GM19238 (cell line): Measurements from ENCODE around the gene TMCC1.
"Not testable (repeated sequence)": the region's sequence is repeated elsewhere in the genome, so short reads cannot be mapped to it uniquely, and the experiment has no call there.

Experiments used
- DNase-seq: peaks from one replicate; pipeline ENCODE4 v3.0.0; 2011; ENCODE audit warnings: low spot score; ENCODE audit not compliant: insufficient read length

Gene TMCC1

GRCh38 chr3:129611446-129611800 lies 282.1 kb downstream of the TMCC1 start:
- no peak for DNase-seq

DNA sequence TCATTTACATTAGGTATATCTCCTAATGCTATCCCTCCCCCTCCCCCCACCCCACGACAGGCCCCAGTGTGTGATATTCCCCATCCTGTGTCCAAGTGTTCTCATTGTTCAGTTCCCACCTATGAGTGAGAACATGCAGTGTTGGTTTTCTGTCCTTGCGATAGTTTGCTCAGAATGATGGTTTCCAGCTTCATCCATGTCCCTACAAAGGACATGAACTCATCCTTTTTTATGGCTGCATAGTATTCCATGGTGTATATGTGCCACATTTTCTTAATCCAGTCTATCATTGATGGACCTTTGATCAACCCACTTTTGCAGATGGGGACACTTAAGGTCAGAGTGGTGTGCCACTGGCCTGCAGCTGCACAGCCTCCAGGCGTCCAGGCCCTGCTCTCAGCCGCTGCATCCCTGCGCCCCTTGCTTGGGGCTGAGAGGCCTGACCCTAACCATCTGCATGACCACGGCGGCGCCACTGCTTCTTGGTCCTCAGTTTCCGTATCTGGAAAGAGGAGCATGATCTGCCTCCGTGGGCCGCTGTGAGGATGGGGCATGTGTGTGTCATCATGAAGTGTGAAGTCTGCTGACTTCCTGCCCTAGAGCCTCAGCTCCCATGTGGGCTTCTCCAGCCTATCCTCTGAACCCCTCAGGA lies 282.6 kb downstream of the TMCC1 start:
- not testable (repeated sequence) for DNase-seq

DNA sequence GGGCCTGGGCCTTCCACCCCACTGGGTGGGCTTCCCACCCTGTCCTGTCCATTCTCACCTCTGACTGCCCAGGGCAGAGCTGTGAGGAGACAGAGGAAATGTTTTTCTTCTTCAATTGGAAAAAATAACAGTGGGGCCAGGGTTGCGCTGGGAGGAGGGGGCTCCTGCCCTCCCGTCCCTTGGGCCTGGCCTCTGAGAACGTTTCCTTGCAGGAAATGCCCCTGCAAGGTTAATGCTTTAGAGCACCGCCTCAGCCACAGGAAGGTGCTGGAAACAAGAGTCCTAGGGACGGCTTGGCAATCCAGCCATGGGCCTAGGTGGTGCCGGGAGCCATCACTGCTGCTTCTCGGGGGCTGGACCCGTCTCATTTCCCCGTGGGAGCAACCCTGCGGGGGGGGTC lies 283.2 kb downstream of the TMCC1 start:
- DNase-seq = no peak

DNA sequence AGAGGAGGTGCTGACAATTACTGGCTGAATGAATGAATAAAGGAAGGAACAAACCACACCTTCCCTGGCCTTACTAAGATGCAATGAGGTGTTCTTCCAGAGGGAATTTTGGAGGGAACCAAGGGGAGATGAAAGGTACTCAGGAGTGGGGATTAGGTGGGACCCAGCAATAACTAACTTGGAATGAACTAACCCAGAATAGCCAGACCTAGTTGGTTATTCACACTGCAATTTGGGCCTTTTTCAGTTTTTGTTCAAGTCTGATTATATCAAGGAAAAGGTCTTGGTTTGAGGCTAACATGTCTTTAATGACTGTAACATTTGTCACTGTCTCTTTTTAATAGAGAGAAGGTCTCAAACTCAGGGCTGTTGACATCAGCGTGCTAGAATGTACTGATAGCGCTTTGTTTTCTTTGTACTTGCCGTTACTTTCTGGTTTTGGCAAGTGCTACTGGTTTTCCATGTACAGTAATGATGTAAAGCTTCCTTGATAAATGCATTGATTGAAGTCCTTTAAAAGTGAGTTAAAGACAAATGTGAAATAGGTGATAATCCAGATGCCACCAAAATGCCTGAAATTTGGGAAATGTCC lies 283.8 kb downstream of the TMCC1 start:
- DNase-seq = no peak

DNA sequence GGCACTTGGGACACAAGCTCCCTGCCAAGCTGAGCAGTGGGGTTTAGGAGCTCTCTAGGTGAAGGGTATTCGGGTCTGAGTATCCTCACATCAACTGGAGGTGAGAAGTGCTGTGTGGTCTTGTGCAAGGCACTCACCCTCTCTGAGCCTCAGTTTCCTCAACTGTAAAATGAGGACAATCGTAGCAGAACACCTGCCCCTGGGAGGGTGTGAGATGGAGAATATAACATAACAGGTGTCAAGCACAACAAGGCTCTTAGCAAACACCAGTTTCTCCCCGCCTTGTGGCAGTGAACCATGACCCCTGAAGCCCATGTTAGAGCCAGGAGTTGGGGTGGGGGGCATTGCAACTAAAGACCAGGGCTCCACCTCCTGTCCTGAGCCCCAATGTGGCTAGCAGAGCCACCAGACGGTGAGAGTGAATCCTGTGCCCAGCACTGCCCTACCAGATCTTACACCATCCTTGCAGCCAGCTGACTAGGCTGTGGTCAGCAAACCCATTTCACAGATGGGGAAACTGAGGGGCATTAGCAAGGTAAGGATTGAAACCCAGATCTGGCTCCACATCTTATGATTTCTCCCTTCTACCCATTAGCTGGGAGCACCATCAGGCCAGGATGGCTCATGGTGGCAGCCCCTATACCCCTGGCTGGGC lies 284.4 kb downstream of the TMCC1 start:
- DNase-seq = no peak

- no peak for DNase-seq
Measured at GRCh38 chr3:129608087-129608935, 285.2 kb downstream of the TMCC1 start.

- DNase-seq = no peak
Measured at GRCh38 chr3:129607391-129608068, 286.0 kb downstream of the TMCC1 start.

DNA sequence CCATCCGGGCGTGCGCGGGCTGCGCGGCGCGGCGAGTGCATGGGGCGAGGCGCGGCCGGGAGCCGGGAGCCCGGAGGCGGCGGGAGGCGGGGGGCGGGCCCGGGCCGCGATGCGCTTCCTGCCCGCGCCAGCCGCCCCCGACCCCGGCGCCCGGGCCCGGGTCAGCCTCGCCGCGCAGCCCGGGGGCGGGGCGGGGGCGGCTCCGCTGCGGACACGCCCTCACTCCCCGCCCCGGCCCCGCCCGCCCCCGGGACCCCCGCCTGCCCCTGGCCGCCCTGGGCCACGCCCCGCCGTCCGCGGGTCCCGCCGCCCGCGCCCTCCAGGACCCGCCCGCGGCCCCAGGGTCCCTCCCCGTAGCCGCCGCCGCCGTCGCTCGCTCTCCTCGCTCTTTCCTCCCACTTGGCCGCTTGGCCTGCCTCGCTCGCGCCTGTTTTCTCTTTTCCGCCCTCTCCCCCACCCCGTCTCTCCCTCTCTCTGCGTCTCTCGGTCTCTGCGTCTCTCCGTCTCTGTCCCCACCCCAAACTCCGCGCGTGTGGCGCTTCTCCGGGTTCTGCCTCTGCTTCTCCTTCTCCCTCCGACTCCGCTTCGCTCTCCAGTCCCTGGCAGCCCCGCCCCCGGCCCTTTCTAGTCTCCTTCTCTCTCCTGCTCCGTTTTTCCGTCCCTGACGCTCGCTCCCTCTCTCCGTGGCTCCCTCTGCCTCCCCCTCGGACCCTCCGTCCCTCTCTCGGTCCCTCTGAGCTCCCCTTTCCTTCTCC lies 286.7 kb downstream of the TMCC1 start, which contains the start of gene PLXND1:
PLXND1 (minus strand) TSS at position 41 of the 755 bp plus-strand sequence; CDS start at position 4, 37 bp downstream.
- no peak for DNase-seq

DNA sequence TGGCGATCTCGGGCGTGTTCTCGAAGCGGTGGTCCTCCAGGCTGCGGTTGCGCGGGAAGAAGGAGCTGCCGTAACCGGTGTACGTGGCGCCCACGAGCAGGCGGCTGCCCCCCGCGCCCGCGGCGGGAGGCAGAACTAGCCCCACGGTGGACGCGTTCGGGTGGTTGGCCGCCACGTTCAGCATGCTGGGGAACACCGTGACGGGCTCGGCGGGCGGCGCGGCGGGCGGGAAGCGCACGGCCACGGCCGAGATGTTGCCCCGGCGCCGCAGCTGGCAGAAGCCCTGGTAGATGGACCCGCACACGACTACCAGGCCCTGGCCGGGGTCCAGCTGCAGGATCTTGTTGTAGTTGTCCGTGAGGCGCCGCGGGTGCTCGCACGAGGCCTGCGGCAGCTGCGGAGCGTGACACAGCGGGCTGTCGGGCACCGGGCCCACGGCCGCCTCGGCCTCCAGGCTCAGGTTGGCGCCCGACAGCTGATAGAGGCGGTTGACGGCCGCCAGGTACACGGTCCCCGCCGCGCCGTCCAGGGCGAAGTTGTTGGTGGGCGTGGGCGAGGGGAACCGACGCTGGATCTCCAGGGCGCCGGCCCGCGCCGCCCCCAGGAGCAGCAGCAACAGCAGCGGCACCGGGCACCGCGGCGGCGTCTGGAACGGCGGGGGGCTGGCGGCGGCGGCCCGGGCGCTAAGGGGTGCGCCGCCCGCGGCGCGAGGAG lies 287.4 kb downstream of the TMCC1 start:
- no peak for DNase-seq

DNA sequence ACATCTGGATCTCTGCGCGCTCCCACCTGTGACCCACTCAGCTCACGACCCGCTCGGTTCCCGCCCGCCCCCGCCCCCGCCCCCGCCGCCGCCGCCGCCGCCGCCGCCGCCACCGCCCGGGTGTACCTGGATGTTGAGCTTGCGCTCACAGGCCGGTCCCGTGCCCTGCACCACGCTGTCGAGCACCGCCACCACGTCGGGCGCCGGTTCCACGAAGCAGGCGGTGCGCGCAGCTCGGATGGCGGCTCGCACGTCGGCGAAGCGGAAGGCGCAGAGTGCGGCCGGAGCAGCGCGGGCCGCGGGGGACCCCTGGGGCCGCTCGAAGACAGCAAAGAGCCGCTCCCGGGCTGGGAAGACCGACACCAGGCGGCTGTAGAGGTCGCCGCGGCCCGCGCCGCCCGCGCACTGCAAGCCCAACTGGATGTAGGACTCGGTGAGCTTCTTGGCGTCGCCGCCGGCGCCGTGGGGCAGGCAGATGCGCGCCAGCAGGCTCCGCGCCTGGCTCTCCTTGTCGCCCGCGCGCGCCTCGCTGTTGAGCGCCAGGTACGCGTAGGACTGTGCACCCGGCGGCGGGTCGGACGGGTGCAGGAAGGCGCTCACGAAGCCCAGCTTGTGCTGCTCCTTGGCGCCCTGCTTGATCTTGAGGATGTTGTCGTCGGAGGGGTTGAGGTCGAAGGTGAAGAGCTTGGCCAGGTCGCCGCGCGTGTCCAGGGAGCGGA lies 288.1 kb downstream of the TMCC1 start:
- no peak for DNase-seq

DNA sequence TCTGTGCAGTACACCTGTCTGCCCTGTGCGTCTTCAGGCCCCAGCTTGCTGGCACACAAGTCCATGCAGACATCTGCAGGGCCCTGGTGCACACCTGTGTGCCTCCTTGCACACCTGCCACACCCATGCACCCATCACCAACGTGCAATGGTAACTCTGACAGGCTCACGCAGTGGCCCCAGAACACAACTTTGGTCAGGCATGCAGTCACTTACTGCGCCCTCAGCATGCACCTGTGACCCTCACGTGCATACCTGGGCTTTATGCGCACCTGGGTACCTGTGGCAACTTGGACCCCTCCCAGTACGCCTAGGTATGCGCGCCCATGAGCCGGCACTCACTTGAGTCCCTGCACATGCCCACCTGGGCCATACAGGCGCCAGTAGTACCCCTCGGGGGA lies 288.7 kb downstream of the TMCC1 start:
- no peak for DNase-seq

- no peak for DNase-seq
Measured at GRCh38 chr3:129603991-129604749, 289.3 kb downstream of the TMCC1 start.

- no peak for DNase-seq
Measured at GRCh38 chr3:129603561-129603942, 290.0 kb downstream of the TMCC1 start.

DNA sequence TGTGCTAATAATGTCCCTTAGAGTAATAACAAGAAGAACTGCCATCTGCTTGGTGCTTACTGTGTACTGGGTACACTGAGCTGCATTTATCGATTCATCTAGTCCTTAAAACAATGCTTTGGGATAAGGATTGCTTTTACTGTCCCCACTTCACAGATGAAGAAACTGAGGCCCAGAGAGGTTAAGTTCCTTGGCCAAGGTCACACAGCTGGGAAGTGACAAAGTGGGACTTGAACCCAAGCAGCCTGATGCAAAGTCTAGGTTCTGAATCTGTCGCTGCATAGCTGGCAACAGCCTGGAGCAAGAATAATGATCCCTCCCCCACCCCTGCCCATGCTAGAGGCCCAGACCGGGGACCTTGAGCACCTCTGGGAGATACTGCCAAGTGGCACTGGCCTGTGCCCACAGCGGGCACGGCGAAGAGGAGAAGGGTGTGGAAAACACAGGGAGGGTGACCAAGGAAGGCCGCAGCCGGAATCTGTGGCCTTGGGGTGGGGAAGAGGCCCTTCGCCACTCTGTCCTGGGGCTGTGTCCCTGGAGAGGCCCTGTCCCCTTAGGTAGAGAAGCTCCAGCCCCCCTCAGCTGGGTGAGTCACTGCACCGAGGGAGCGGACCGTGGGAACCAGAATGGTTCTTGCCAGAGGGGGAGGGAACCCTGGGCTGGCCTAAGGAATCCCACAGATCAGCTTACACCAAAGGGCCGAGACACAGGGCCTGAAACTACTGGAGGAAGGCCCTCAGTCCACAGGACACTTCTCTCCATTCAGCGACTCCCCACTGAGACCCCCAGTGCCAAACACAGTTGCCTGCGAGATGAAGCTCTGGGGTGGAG lies 290.6 kb downstream of the TMCC1 start:
- no peak for DNase-seq

DNA sequence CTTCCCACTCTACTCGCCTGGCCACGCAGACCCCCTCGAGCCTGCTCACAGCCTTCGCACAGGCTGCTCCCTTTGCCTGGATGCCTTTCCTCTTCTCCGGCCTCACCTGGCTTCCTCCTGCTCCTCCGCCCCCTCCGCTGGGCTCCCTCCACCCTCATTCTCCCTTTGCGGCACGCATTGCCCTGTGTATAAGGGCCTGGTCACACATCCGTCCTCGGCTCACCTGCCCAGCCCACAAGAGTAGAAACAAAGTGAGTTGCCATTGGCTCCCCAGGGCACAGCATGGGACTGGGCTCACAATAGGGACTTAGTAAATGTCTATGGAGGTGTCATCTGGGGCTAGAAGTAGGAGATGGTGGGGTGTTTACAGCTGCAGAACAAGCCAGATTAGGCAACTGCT lies 291.2 kb downstream of the TMCC1 start:
- DNase-seq = no peak

GRCh38 chr3:129601713-129602112 lies 291.8 kb downstream of the TMCC1 start:
- no peak for DNase-seq

- DNase-seq = no peak
Measured at GRCh38 chr3:129600348-129600747, 293.2 kb downstream of the TMCC1 start.

GRCh38 chr3:129599607-129600006 lies 293.9 kb downstream of the TMCC1 start:
- no peak for DNase-seq
